Measurements from ENCODE around the gene NFKBIE. TPM values are rescaled to one million over a fixed set of nuclear protein-coding genes. Genes with fewer than 3 reads are reported as not detected.

The NFKBIE gene
- total and polyA plus RNA-seq, 2 donors (not counting 1 experiment from before 2014, with no cell fraction given) = 46.5 to 90.0 TPM

- Histone ChIP-seq H3K36me3 (replicated peaks in 1 of 2; ENCODE audit: control extremely low read depth in 1 of 2, control insufficient read depth in 1 of 2, extremely low read depth in 1 of 2, insufficient read depth in 2 of 2, low read length in 1 of 2) (no peaks in the 10 kb centered on the region), H3K9ac (ENCODE audit: low read length) (no peak overlapping the region), H3K4me3 (ENCODE audit: control extremely low read depth in 1 of 5, extremely low read depth in 1 of 5, insufficient read depth in 1 of 5, low read depth in 2 of 5, low read length in 4 of 5) (no peak overlapping the region), H4K20me1 (ENCODE audit: control insufficient read depth, insufficient read depth, low read length, poor library complexity, severe bottlenecking) (no peaks in the 10 kb centered on the region), H3K4me2 (replicated peaks; ENCODE audit: low read depth, low read length, poor library complexity, severe bottlenecking) (no peak overlapping the region), H3K27me3 (replicated peaks in 1 of 4; ENCODE audit: control extremely low read depth in 1 of 4, control insufficient read depth in 3 of 4, insufficient read depth in 4 of 4, low read length in 3 of 4) (peaks cover 0 to 5% (median 0%) of the 10 kb centered on the region in 4 experiments), H2AFZ (ENCODE audit: insufficient read depth, low read depth, low read length, poor library complexity, severe bottlenecking) (no peak overlapping the region), H3K4me1 (ENCODE audit: control insufficient read depth in 2 of 2, insufficient read depth in 2 of 2, low read length in 2 of 2) (peaks cover 10 to 13% of the 10 kb centered on the region in 2 donors), H3K27ac (ENCODE audit: low read length in 2 of 2) (no peak overlapping the region), H3K79me2 (ENCODE audit: control insufficient read depth, insufficient read depth, low read length) (no peaks in the 10 kb centered on the region), H3K9me3 (ENCODE audit: control extremely low read depth in 1 of 3, control insufficient read depth in 2 of 3, insufficient read depth in 1 of 3, low read length in 2 of 3) (no peaks in the 10 kb centered on the region)
- TF ChIP-seq CTCF (IDR thresholded peaks at IDR 0.05) (no peak), EZH2 (IDR thresholded peaks at IDR 0.05; ENCODE audit: borderline replicate concordance, insufficient read depth, low read depth, low read length, poor library complexity, severe bottlenecking) (no peak)
- Mint-ChIP-seq H3K27me3 (no peaks in the 10 kb centered on the region), H3K4me3 (no peak overlapping the region), H3K9me3 (ENCODE audit: insufficient read depth) (no peaks in the 10 kb centered on the region), H3K27ac (no peak overlapping the region), H3K4me1 (peaks cover 10% of the 10 kb centered on the region)
- ChIA-PET POLR2A (no interaction called here), CTCF (no interaction called here)
- DNase-seq (no peak), ATAC-seq (ENCODE audit: low read depth) (no peak)
- 100% methylated on average over 6 of the region's 6 CpGs for WGBS (ENCODE audit: insufficient coverage)
- intact Hi-C loops (cut with micrococcal nuclease) = no loop called here
These were observed 51.0 kb downstream of the NFKBIE start for GRCh38 chr6:44214307-44214706.

- Histone ChIP-seq H3K4me2 (replicated peaks; ENCODE audit: low read depth, low read length, poor library complexity, severe bottlenecking) (no peak overlapping the region), H3K27ac (ENCODE audit: low read length in 2 of 2) (no peak overlapping the region), H3K27me3 (replicated peaks in 1 of 4; ENCODE audit: control extremely low read depth in 1 of 4, control insufficient read depth in 3 of 4, insufficient read depth in 4 of 4, low read length in 3 of 4) (peaks cover 0 to 5% (median 0%) of the 10 kb centered on the region in 4 experiments), H3K4me1 (ENCODE audit: control insufficient read depth in 2 of 2, insufficient read depth in 2 of 2, low read length in 2 of 2) (no peaks in the 10 kb centered on the region), H3K36me3 (replicated peaks in 1 of 2; ENCODE audit: control extremely low read depth in 1 of 2, control insufficient read depth in 1 of 2, extremely low read depth in 1 of 2, insufficient read depth in 2 of 2, low read length in 1 of 2) (no peaks in the 10 kb centered on the region), H3K4me3 (ENCODE audit: control extremely low read depth in 1 of 5, extremely low read depth in 1 of 5, insufficient read depth in 1 of 5, low read depth in 2 of 5, low read length in 4 of 5) (no peak overlapping the region), H3K9me3 (ENCODE audit: control extremely low read depth in 1 of 3, control insufficient read depth in 2 of 3, insufficient read depth in 1 of 3, low read length in 2 of 3) (no peaks in the 10 kb centered on the region), H4K20me1 (ENCODE audit: control insufficient read depth, insufficient read depth, low read length, poor library complexity, severe bottlenecking) (no peaks in the 10 kb centered on the region), H3K9ac (ENCODE audit: low read length) (no peak overlapping the region), H3K79me2 (ENCODE audit: control insufficient read depth, insufficient read depth, low read length) (no peaks in the 10 kb centered on the region), H2AFZ (ENCODE audit: insufficient read depth, low read depth, low read length, poor library complexity, severe bottlenecking) (no peak overlapping the region)
- 100% methylated on average over 1 of the region's 3 CpGs for WGBS (ENCODE audit: insufficient coverage)
- ChIA-PET POLR2A (interaction anchor here (0.7 kb wide), 1 partner anchor 36 kb away, joined by 6 read pairs; no protein-coding TSS in a partner anchor), CTCF (no interaction called here)
- Mint-ChIP-seq H3K27ac (no peak overlapping the region), H3K9me3 (ENCODE audit: insufficient read depth) (no peaks in the 10 kb centered on the region), H3K4me3 (no peak overlapping the region), H3K27me3 (peaks cover 5% of the 10 kb centered on the region), H3K4me1 (no peaks in the 10 kb centered on the region)
- intact Hi-C loops (cut with micrococcal nuclease) = no loop called here
- DNase-seq = no peak
- ATAC-seq (ENCODE audit: low read depth) = no peak
- TF ChIP-seq CTCF (IDR thresholded peaks at IDR 0.05) (no peak), EZH2 (IDR thresholded peaks at IDR 0.05; ENCODE audit: borderline replicate concordance, insufficient read depth, low read depth, low read length, poor library complexity, severe bottlenecking) (no peak)
These were observed 54.1 kb downstream of the NFKBIE start for GRCh38 chr6:44211284-44211683.

Small RNA genes lying within 50 kb of the gene (small RNA-seq; reads per million reads assigned to genes)
- not detected for gene RN7SL811P (ENCODE audit: insufficient read length, low read depth, low replicate concordance)

Other genes starting within 250 kb of the NFKBIE start
- gene MRPL14, start 138.1 kb downstream of the NFKBIE start, total RNA-seq = 16.7 and 16.8 TPM in 2 replicates
- gene MRPL14, start 138.1 kb downstream of the NFKBIE start, polyA plus RNA-seq = 20.9 and 23.5 TPM in 2 replicates
- gene TMEM63B, start 138.0 kb downstream of the NFKBIE start, total RNA-seq = 18.3 and 19.1 TPM in 2 replicates
- gene TMEM63B, start 138.0 kb downstream of the NFKBIE start, polyA plus RNA-seq = 12.6 and 15.4 TPM in 2 replicates
- not detected in 2 replicates for gene CAPN11, start 106.7 kb downstream of the NFKBIE start, total RNA-seq
- gene CAPN11, start 106.7 kb downstream of the NFKBIE start, polyA plus RNA-seq = not detected in 2 replicates
- gene MYMX, start 48.6 kb downstream of the NFKBIE start, total RNA-seq = not detected in 2 replicates
- not detected in 2 replicates for gene MYMX, start 48.6 kb downstream of the NFKBIE start, polyA plus RNA-seq
- gene SLC29A1, start 42.0 kb downstream of the NFKBIE start, total RNA-seq = 7.3 and 7.6 TPM in 2 replicates
- gene SLC29A1, start 42.0 kb downstream of the NFKBIE start, polyA plus RNA-seq = 3.9 and 6.0 TPM in 2 replicates
- gene HSP90AB1, start 18.4 kb downstream of the NFKBIE start, total RNA-seq = 384 and 395 TPM in 2 replicates
- 645 and 734 TPM in 2 replicates for gene HSP90AB1, start 18.4 kb downstream of the NFKBIE start, polyA plus RNA-seq
- gene SLC35B2, start 8.0 kb downstream of the NFKBIE start, total RNA-seq = 29.2 and 30.0 TPM in 2 replicates
- gene SLC35B2, start 8.0 kb downstream of the NFKBIE start, polyA plus RNA-seq = 31.2 and 35.2 TPM in 2 replicates
- 0.10 TPM in 1 of 2 replicates, not detected in the other for gene TMEM151B, start 4.9 kb upstream of the NFKBIE start, total RNA-seq
- 0.01 TPM in 2 replicates for gene TMEM151B, start 4.9 kb upstream of the NFKBIE start, polyA plus RNA-seq
- 21.3 and 22.6 TPM in 2 replicates for gene AARS2, start 47.8 kb upstream of the NFKBIE start, total RNA-seq
- 11.3 and 11.8 TPM in 2 replicates for gene AARS2, start 47.8 kb upstream of the NFKBIE start, polyA plus RNA-seq
- not detected in 2 replicates for gene SPATS1, start 77.1 kb upstream of the NFKBIE start, total RNA-seq
- not detected in 2 replicates for gene SPATS1, start 77.1 kb upstream of the NFKBIE start, polyA plus RNA-seq
- gene CDC5L, start 122.2 kb upstream of the NFKBIE start, total RNA-seq = 22.2 and 22.5 TPM in 2 replicates
- gene CDC5L, start 122.2 kb upstream of the NFKBIE start, polyA plus RNA-seq = 4.1 and 7.6 TPM in 2 replicates